ENCODE data around the gene FOXP1.

Gene FOXP1

GRCh38 chr3:71060536-71060935, 523.0 kb downstream of the FOXP1 start:
- no peak overlapping the region for H3K4me2 ChIP-seq (ENCODE audit: low read length)

GRCh38 chr3:71057526-71057894, 526.0 kb downstream of the FOXP1 start:
- peaks cover 39% of the 10 kb centered on the region for H3K36me3 ChIP-seq (ENCODE audit: insufficient read depth, low read length)
- no peak overlapping the region for H3K4me3 ChIP-seq (ENCODE audit: low read depth, low read length, poor library complexity, severe bottlenecking)
- TF ChIP-seq EZH2 (IDR thresholded peaks at IDR 0.05; ENCODE audit: borderline replicate concordance, low read length) (no peak), CTCF (IDR thresholded peaks at IDR 0.05; ENCODE audit: low read length) (no peak)
- no peak overlapping the region for H3K27ac ChIP-seq (ENCODE audit: low read depth, low read length, poor library complexity, severe bottlenecking)
- peaks cover 14% of the 10 kb centered on the region; the same call in 1 of the 2 replicates for H4K20me1 ChIP-seq (ENCODE audit: insufficient read depth, low read length)
- peaks cover 31% of the 10 kb centered on the region for H3K4me1 ChIP-seq (ENCODE audit: insufficient read depth, low read length, severe bottlenecking)
- H3K9me3 ChIP-seq (ENCODE audit: low read length): no peaks in the 10 kb centered on the region
- H2AFZ ChIP-seq (ENCODE audit: low read length): no peak overlapping the region
- no peaks in the 10 kb centered on the region for H3K27me3 ChIP-seq (ENCODE audit: insufficient read depth, low read length)
- H3F3A ChIP-seq (ENCODE audit: insufficient read depth, low read length): no peaks in the 10 kb centered on the region
- no peaks in the 10 kb centered on the region for H3K9me2 ChIP-seq (ENCODE audit: low read depth, low read length)
- peaks cover 61% of the 10 kb centered on the region for H3K79me2 ChIP-seq (ENCODE audit: insufficient read depth, low read length)
- no peak overlapping the region for H3K9ac ChIP-seq (ENCODE audit: low read length)
- H3K4me2 ChIP-seq (ENCODE audit: low read length): no peak overlapping the region

More at GRCh38 chr3:71060536-71060935, 523.0 kb downstream of the FOXP1 start:
- H3K4me1 ChIP-seq (ENCODE audit: insufficient read depth, low read length, severe bottlenecking): peaks cover 58% of the 10 kb centered on the region
- H3K9ac ChIP-seq (ENCODE audit: low read length): no peak overlapping the region
- H3K27ac ChIP-seq (ENCODE audit: low read depth, low read length, poor library complexity, severe bottlenecking): no peak overlapping the region
- H3K36me3 ChIP-seq (ENCODE audit: insufficient read depth, low read length): peaks cover 10% of the 10 kb centered on the region; the same call in 1 of the 2 replicates
- no peak overlapping the region for H2AFZ ChIP-seq (ENCODE audit: low read length)
- TF ChIP-seq EZH2 (IDR thresholded peaks at IDR 0.05; ENCODE audit: borderline replicate concordance, low read length) (no peak), CTCF (IDR thresholded peaks at IDR 0.05; ENCODE audit: low read length) (no peak)
- H3F3A ChIP-seq (ENCODE audit: insufficient read depth, low read length): no peaks in the 10 kb centered on the region
- no peak overlapping the region for H3K4me3 ChIP-seq (ENCODE audit: low read depth, low read length, poor library complexity, severe bottlenecking)
- peaks cover 71% of the 10 kb centered on the region for H3K79me2 ChIP-seq (ENCODE audit: insufficient read depth, low read length)
- no peaks in the 10 kb centered on the region for H3K9me3 ChIP-seq (ENCODE audit: low read length)
- H3K27me3 ChIP-seq (ENCODE audit: insufficient read depth, low read length): no peaks in the 10 kb centered on the region
- H3K9me2 ChIP-seq (ENCODE audit: low read depth, low read length): no peaks in the 10 kb centered on the region
- H4K20me1 ChIP-seq (ENCODE audit: insufficient read depth, low read length): peaks cover 11% of the 10 kb centered on the region; the same call in 1 of the 2 replicates

DNA sequence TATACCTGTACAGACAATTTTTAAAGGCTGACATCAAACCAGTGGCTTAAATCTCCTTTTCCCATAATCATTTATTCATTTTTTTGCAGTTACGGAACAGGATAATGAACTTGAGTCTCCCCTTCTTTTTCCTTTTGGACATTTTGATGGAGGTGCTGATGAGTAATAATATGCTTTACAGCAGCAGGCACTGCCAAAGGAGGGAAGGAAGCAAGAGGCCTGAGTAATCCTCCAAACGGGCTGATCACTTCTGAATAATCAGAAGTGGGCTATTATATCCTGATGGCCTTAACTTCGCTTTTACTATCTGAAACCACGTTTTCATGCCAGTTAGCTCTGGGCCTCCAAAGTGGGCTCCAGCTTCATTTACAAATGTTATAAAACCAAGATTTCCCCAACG, 527.2 kb downstream of the FOXP1 start:
- Histone ChIP-seq H3K79me2 (ENCODE audit: insufficient read depth, low read length) (peaks cover 49% of the 10 kb centered on the region), H3F3A (ENCODE audit: insufficient read depth, low read length) (no peaks in the 10 kb centered on the region), H3K4me2 (ENCODE audit: low read length) (no peak overlapping the region), H3K36me3 (ENCODE audit: insufficient read depth, low read length) (peaks cover 50% of the 10 kb centered on the region), H3K9ac (ENCODE audit: low read length) (no peak overlapping the region), H3K4me1 (ENCODE audit: insufficient read depth, low read length, severe bottlenecking) (peaks cover 20% of the 10 kb centered on the region), H3K27ac (ENCODE audit: low read depth, low read length, poor library complexity, severe bottlenecking) (no peak overlapping the region), H3K9me2 (ENCODE audit: low read depth, low read length) (no peaks in the 10 kb centered on the region), H3K9me3 (ENCODE audit: low read length) (no peaks in the 10 kb centered on the region), H4K20me1 (ENCODE audit: insufficient read depth, low read length) (peaks cover 14% of the 10 kb centered on the region; the same call in 1 of the 2 replicates), H3K4me3 (ENCODE audit: low read depth, low read length, poor library complexity, severe bottlenecking) (no peak overlapping the region), H2AFZ (ENCODE audit: low read length) (no peak overlapping the region), H3K27me3 (ENCODE audit: insufficient read depth, low read length) (no peaks in the 10 kb centered on the region)
- no peak for TF ChIP-seq EZH2 (IDR thresholded peaks at IDR 0.05; ENCODE audit: borderline replicate concordance, low read length)
- TF ChIP-seq CTCF (IDR thresholded peaks at IDR 0.05; ENCODE audit: low read length): no peak
